GM10847 (cell line): ENCODE results near the gene NDOR1.

Experiments
- POLR2A ChIP-seq: IDR thresholded peaks from 2 replicates; pipeline ENCODE4 v1.6.1; 2011; ENCODE audit not compliant: insufficient read length; ENCODE audit errors: extremely low read depth

NDOR1 gene

DNA sequence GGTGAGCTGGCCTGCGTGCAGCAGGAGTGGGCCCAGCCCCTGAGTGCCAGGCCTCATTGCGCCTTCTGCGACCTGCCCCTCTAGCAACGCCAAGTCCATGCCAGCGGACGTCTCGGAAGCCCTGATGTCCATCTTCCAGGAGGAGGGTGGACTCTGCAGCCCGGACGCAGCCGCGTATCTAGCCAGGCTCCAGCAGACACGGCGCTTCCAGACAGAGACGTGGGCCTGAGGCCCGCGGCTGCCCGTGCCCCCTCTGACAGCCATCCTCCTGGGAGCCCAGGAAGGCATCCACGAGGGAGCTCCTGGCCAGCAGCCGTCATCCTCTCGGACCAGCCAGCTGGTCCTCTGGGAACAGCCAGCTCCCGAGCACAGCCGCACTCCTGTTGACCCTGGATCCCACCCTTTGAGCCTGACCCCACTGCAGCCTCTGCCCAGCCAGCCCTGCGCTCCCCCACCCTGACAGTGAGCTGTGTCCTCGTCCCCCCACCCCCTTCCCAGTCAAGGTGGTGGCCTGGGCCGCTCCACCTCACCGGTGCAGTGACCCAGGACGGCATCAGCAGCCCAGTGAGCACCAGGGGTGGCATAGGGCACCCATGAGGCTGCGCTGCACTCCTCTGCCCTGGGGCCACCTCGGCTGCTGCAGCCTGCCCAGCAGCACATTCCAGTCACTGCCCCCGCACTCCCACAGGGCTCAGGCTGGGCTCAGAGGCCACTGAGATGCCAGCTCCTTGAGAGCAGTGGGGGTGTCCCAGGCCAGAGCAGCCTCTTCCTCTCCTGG, 10.9 kb downstream of the NDOR1 start:
- no peak for TF ChIP-seq POLR2A

DNA sequence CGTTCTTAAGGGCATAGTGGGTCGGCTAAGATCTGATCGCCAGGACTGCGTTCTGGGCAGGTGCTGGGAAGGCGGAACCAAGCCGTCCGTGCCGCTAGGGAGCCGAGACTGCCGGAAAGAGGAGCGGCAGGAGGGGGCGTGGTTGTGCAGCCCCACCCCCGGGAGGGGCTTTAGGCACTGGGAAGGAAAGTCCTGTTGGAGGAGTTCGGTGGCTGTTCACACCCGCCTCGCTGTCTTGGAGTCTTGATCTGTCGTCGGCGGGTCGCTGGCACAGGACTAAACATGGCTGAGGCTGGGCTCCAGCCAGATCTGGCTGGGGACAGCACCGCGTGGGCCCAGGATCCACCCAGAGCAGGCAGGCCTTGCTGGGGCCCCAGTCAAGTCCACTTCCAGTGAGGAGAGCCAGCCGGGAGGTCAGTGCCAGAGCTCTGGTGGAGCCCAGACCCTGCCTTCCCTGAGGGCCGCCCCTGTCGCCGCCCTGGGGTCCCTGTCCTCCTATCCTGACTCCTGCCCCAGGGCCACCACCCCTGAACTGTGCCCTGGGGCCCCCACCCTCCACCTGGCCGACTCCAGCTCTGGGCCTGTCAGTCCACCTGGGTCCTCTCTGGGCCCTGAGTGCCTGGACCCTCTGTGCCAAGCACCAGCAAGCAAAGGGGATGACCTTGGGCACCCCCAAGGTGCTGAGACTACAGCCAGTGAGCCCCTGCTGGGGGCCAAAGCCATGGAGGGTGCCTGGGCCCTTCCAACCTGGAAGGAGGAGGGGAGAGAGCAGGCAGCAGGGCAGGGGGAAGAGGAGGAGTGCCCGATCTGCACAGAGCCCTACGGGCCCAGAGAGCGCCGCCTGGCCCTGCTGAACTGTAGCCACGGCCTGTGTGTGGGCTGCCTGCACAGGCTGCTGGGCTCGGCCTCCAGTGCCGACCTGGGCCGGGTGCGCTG, 12.0 kb downstream of the NDOR1 start:
- TF ChIP-seq POLR2A = no peak

DNA sequence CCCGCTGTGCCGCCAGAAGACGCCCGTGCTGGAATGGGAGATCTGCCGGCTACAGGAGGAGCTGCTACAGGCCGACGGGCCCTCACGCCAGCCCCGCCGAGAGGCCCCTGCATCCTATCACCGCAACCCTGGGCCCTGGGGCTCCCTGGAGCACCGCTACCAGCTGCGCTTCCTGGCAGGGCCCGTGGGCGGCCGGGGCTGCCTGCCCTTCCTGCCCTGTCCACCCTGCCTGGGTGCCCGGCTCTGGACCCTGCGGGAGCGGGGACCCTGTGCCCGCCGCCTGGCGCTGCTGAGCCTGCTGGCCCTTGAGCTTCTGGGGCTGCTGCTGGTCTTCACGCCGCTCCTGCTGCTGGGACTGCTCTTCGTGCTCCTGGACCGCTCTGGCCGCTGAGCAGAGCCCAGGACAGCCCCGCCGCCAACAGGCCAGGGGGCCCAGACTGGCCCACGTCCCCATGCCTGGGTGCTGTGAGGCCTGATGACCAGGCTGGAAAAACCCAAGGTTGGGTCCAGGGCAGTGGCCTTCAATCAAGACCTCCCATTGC, 12.8 kb downstream of the NDOR1 start:
- TF ChIP-seq POLR2A = no peak

DNA sequence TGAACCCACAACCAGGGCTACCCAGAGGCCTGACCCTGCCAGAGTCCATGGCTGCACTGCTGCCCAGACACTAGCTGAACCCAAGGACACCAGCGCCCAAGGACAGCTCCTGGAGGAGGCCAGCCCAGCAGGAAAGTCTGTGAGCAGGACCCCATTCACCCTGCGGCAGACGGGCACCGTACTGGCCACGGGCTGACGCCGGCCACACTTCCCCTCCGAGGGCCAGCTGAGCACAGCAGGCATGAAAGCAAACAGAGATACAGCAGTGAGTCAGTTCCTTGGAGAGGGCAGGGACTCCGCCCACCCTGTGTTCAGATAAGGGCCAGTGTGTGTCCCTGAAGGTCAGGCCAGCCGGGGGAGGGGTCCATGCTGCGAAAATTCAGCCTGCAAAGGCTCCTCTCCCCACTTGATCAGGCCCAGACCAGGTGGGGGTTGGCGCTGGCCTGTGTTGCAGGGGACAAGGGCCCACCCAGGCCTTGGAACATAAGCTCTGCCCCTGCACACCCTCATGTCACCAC, 13.3 kb downstream of the NDOR1 start:
- no peak for TF ChIP-seq POLR2A

DNA sequence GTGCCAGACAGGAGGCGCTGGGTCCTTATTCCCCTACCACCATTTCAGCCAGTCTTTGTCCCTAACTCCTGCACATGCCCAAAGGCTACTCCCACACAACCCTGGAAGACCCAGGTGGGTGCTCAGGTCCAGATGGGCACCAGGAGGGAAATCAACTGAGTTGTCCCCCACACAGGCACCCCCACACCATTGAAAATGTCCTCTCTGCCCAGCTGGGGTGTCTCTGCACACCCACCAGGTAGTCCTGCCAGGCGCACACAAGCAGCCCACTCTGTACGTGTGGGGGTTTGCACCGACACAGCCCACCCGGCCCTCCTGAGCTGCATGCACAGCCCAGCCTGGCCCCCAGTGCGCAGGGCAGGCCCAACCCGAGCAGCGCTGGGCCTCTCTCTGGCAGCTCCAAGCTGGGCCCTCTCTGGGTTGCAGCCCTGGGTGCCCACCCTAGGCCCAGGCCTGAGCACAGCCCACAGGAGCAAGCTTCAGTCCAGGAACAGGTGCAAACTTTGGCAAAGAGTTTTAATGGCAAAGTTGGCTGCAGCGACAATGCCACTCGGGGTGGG, 14.3 kb downstream of the NDOR1 start:
- no peak for TF ChIP-seq POLR2A

DNA sequence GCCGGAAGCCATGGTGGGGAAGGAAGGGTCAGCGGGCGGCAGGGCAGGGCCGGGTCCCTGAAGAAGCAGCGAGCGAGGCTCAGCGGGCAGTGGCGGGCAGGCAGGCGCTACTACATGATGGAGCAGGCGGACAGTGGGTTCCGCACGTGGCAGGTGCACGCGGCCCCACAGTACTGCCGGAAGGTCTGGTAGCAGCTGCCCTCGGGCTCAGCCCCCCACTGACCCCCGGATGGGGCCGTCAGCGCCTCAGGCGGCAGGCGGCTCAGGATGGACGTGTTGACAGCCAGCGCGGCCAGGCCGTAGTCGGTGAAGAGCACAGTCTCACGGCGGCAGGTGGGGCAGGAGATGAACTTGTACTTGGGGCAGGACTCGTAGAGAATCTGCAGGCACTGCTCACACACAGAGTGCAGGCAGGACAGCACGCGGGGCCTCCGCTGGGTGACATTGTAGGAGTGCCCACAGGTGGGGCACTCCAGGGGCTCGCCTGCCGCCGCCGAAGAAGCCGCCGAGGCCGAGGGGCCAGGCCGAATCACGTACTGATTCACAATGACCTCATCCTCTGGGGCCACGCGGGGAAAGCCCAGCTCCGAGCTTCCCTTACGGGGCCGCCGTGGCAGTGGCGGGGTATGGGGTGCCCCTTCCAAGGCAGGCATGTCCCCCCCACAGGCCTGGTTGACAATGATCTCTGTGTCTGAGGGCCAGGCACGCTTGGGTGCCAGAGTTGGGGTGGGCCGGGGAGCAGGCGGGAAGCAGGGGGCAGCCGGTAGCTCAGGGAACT, 15.0 kb downstream of the NDOR1 start:
- TF ChIP-seq POLR2A = no peak

DNA sequence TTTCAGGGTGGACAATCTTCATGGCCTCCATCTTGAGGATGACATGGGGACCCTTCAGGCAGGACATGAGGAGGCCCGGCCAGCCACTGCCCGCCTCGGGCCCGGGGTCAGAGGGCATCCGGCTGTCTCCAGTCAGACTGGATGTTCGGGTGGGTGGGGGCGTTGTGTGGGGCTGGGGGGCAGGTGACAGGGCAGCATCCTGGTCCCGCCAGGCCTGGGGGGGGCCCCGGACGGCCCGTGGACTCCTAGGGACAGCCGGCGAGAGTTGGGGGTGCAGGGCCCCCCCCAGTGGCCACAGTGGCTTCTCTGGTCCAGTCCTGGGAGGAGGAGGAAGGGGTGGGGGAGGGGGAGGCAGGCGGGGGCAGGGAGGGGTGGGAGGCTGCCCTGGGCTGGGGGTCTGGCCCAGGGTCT, 15.6 kb downstream of the NDOR1 start:
- TF ChIP-seq POLR2A = no peak

DNA sequence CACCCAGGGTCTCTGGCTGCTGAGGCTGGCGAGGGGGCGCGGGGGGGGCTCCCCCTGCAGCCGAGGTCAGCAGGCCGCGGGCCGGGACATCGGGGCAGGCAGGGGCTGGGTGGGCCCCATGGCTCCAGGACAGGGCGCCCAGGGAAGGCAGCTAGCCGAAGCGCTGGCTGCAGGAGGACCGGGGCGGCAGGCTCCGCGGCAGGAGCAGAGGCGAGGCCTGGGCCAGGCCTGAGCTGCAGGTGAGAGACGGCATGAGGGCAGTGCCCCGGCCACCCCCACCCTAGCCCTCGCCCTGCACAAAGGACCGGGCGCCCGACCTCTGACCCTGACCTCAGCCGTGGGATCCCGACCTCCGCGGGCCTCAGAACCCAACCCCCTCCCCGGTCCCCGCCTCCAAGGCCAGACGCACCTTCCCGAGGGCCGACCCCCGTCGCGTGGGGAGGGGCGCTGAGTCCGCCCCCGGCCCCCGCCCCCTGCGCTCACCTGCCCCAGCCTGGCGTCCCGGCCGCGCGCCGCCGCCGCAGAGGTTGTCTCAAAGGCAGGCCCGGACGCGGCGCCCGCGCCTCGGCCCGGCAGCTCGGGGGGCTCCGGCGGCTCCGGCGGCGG, 16.1 kb downstream of the NDOR1 start:
- TF ChIP-seq POLR2A = no peak

DNA sequence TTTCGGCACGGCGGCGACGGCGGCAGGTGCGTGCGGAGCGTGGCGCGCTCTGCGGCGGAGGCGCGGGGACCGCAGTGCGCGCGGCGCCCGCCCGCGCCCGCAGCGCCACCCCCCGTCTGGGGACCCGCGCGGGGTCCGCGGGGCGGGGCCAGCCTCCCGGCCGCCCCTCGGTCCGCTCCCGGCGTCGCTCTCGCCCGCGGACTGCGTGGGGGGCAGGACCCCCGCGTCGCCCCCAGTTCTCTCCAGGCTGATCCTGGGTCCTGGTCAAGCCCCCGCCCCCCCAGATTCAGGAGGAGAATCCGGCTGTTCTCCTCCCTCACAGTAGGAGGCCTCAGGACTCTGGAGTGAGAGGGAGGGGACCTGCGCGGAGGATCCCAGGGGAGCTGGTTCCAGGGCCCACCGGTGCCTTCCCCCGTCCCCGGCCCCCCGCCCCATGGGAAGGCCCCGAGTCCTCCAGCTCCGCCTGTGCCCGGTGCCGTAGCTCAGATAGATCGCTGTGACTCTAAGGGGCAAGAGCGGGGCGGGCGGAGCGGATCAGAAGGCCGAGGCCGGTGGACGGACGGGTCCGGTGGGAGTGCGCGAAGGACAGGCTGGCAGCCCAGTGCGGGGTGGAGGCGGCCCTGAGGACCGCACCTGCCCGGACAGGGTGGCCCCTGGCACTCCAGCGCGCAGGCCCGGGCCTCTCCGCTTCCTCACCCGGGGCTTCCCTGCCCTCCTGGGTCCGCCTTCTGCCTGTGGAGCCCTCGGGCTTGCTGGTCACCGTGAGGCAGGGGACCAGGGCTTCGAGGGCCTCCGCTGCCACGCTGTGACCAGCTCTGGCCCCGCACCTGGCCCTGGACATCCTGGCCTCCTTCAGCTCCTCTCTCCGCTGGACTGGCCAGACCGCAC, 16.9 kb downstream of the NDOR1 start, which contains the start of gene RNF208:
Gene RNF208 (minus strand): TSS at position 51 of the 888 bp plus-strand sequence. CDS start 1,028 bp downstream, outside the sequence.
- TF ChIP-seq POLR2A = no peak

DNA sequence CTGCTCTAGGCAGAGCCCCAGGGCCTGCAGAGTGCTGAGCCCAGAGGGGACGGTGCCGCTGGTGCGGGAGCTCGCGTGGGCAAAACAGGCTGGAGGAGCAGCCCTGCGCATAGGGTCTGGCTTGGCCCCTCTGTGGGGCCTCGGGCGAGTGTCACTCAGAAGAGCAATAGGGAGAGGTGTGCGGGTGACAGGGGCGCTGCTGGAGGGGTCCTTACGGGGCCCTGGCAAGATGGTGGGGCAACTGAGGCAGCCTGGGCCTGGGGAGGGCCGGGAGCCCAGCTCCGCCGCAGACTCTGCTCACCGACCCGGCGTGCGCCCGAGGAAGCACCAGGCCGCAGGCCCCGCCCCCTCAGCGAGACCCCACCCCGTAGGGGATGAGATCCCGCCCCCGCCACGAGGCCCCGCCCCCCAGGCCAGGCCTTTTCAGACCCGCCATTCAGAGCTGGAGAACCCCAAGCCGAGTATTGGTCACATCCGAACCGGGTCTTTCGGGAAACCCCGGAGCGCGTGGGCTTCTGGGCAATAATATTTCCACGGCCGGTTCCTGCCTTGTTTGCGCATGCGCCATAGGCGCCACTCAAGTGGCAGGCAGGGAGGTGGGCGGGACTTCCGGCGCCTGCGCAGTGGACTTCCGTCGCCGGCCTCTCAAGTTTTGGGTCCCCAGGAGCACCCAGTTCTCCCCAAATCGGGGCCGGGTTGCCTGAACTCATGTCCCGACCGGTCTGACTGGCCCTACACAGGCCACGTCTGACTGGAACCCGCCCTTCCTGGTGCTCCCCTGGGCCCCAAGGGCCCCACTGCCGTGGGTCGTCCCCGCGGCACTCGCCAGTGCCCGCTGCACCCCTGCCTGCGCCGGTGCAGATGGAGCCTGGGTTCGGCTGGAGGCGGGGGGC, 17.8 kb downstream of the NDOR1 start:
- TF ChIP-seq POLR2A = peak; percentile 77

DNA sequence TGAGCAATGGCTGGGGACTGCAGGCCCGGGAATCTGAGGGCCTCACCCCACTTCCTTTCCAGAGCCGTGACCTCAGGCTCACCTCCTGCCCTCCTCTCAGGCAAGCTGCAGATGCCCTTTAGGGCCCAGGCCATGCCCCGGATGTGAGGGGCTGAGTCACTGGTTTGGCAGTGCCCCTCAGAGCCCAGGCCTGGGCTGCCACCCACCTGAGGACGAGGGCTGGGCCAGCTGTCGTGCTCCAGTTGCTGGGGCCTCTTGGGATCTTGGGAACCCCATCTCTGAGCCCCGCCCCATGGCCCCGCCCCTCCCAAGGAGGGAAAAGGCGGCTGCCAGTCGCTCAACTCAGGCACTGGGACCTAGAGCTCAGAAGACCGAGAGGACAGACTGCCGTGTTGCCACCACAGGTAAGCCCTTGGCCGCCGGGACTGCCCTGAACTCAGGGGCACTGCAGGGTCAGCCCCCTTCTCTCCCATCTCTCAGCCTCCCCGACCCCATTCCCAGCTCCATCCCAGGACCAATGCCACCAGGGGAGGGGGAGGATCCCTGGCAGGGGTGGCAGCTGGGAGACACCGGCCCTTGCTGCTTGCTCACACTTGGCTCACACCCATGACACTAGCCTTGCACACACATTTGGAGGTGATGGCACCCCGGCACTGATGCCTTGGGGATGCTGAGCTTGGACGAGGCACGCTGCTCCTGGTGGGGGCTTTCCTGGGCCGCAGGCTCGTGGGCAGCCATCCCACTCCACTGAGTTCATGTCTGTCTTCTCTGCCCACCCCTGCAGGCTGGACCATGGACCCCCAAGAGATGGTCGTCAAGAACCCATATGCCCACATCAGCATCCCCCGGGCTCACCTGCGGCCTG, 19.6 kb downstream of the NDOR1 start, which contains the start of gene CYSRT1:
Gene CYSRT1 (plus strand): TSS at position 345 of the 865 bp plus-strand sequence. CDS start 448 bp downstream, at position 793.
- no peak for TF ChIP-seq POLR2A

DNA sequence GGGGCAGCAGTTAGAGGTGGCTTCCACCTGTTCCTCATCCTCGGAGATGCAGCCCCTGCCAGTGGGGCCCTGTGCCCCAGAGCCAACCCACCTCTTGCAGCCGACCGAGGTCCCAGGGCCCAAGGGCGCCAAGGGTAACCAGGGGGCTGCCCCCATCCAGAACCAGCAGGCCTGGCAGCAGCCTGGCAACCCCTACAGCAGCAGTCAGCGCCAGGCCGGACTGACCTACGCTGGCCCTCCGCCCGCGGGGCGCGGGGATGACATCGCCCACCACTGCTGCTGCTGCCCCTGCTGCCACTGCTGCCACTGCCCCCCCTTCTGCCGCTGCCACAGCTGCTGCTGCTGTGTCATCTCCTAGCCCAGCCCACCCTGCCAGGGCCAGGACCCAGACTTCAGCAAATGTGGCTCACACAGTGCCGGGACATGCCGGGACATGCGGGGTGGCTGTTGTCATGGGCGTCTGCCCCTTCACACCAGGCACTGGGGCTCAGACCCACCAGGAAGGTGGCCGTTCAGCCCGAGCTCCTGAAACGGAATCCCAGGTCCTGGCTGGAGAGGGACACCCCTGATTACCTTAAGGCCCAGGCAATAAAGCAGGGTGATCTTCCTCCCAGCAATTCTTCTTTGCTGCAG, 20.3 kb downstream of the NDOR1 start:
- no peak for TF ChIP-seq POLR2A
